ENCODE data around the gene KIAA1671. TPM values are rescaled to one million over a fixed set of nuclear protein-coding genes. Genes with fewer than 3 reads are reported as not detected.

KIAA1671 gene
- total RNA-seq, 1 donor from 2014 or later = 11.0 TPM

- intact Hi-C loops (cut with micrococcal nuclease) = loop anchor here (5.0 kb wide), 1 partner anchor 248 kb away; no protein-coding TSS in a partner anchor
These were observed 131.3 kb downstream of the KIAA1671 start for GRCh38 chr22:25083807-25084200.

GRCh38 chr22:25084405-25085107 is 132.0 kb downstream of the KIAA1671 start:
- intact Hi-C loops (cut with micrococcal nuclease) = loop anchor here (5.0 kb wide), 1 partner anchor 248 kb away; no protein-coding TSS in a partner anchor

- intact Hi-C loops (cut with micrococcal nuclease) = no loop called here
These were observed 132.6 kb downstream of the KIAA1671 start for GRCh38 chr22:25085156-25085555.

- intact Hi-C loops (cut with micrococcal nuclease) = no loop called here
These were observed 133.7 kb downstream of the KIAA1671 start for GRCh38 chr22:25085930-25086901.

GRCh38 chr22:25086902-25087282 is 134.4 kb downstream of the KIAA1671 start:
- intact Hi-C loops (cut with micrococcal nuclease) = no loop called here

GRCh38 chr22:25090225-25090890 is 137.8 kb downstream of the KIAA1671 start:
- intact Hi-C loops (cut with micrococcal nuclease) = no loop called here

- intact Hi-C loops (cut with micrococcal nuclease) = no loop called here
These were observed 138.9 kb downstream of the KIAA1671 start for GRCh38 chr22:25091458-25091857.

- intact Hi-C loops (cut with micrococcal nuclease) = no loop called here
These were observed 139.6 kb downstream of the KIAA1671 start for GRCh38 chr22:25092119-25092518.

GRCh38 chr22:25094579-25094978 is 142.1 kb downstream of the KIAA1671 start:
- intact Hi-C loops (cut with micrococcal nuclease) = no loop called here

GRCh38 chr22:25095869-25096268 is 143.4 kb downstream of the KIAA1671 start:
- intact Hi-C loops (cut with micrococcal nuclease) = no loop called here

GRCh38 chr22:25096638-25097405 is 144.3 kb downstream of the KIAA1671 start:
- intact Hi-C loops (cut with micrococcal nuclease) = no loop called here

GRCh38 chr22:25098445-25099081 is 146.0 kb downstream of the KIAA1671 start:
- intact Hi-C loops (cut with micrococcal nuclease) = no loop called here

GRCh38 chr22:25099202-25099601 is 146.7 kb downstream of the KIAA1671 start:
- intact Hi-C loops (cut with micrococcal nuclease) = no loop called here

GRCh38 chr22:25100402-25100801 is 147.9 kb downstream of the KIAA1671 start:
- intact Hi-C loops (cut with micrococcal nuclease) = no loop called here

GRCh38 chr22:25100948-25101347 is 148.4 kb downstream of the KIAA1671 start:
- intact Hi-C loops (cut with micrococcal nuclease) = no loop called here

GRCh38 chr22:25101501-25101900 is 149.0 kb downstream of the KIAA1671 start:
- intact Hi-C loops (cut with micrococcal nuclease) = no loop called here

GRCh38 chr22:25101986-25102385 is 149.5 kb downstream of the KIAA1671 start:
- intact Hi-C loops (cut with micrococcal nuclease) = no loop called here

GRCh38 chr22:25102722-25103121 is 150.2 kb downstream of the KIAA1671 start:
- intact Hi-C loops (cut with micrococcal nuclease) = no loop called here

- intact Hi-C loops (cut with micrococcal nuclease) = no loop called here
These were observed 151.9 kb downstream of the KIAA1671 start for GRCh38 chr22:25104367-25104766.
